ENCODE data around the gene LHX1.

The LHX1 gene

DNA sequence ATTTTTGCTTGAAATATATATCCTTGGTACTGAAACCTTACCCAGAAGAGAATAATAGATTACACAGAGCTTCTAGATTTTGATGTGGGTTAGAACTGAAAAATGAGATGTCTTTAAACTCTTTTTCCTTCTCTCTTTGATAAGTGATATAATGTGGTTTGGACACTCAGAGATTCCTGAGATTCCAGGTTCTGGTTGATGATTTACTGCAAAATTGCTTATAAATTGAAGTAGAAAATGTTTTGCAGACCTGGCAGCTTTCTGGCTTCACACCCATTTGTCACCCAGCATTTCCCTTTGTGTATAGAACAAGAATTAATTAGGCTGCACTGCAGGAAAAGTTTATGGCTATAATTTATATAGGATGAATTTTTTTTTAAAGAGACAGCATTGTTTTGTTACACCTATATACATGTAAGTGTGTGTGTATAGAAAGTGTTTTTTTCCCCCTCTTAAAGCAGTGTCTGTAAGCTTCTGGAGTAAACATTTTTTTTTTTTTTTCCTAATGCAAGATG is 35.0 kb downstream of the LHX1 start:
- no peak for DNase-seq (ENCODE audit: low read depth)

DNA sequence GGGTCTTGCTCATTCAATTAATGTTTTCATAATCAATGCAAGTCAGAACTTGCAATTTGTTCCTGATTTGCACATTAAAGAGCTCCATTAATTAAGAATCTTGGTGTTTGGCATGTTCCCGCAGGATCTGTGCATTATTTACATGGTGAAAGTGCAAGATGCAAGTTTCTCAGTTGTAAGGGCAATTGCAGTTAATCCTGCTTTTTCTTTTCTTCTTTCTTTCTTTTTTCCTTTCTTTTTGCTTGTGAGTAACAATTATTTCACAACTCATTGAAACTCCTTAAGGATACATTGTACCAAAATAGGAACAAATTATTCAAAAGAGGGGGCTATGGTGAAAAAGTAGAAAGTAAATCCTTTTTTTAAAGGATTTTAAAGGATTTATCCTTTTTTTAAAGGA is 35.6 kb downstream of the LHX1 start:
- DNase-seq (ENCODE audit: low read depth), result no peak

DNA sequence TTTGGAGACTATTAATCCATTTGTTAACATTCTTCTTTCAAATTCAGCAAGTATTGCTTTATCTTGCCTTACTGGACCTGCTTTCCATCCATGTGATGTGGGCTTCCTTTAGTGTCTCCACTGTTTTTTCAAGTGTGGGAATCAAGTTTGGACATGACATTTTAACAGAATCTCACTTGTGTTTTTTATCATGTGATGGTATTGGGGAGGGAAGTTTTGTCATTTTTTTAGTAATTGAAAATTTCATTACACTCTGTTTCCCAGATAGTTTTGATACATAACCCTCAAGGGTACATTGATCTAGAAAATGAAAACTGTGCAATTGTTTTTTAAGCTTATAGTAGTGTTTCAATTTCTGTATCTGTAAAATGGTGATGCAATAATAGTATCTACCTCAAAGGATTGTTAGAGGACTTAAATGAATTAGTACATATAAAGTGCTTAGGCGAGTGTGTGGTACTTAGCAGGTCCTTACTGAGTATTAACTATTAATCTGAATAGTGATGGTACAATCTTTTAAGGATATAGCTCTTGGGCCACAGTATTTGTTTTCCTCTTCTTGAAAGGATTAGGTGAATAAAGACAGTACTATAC is 38.7 kb downstream of the LHX1 start:
- no peak for DNase-seq (ENCODE audit: low read depth)

DNA sequence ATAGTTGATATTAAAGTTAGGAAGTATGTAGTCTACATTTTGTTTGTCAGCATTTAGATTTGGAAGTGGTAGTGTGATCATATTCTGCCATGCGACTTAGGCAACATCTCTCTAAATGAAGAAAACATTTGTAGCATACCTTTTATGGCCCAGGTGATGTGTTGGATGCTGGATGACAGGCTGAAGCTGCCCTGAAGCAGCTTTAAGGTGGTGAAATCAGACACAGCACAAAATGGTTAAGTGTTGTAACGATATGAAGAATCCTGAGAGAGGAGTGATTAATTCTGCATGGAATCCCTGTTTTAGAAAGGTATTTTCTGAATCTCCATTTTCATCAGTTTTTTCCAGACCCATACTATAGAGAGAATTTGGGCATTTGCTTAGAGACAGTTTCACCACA is 39.8 kb downstream of the LHX1 start:
- DNase-seq (ENCODE audit: low read depth), result no peak

DNA sequence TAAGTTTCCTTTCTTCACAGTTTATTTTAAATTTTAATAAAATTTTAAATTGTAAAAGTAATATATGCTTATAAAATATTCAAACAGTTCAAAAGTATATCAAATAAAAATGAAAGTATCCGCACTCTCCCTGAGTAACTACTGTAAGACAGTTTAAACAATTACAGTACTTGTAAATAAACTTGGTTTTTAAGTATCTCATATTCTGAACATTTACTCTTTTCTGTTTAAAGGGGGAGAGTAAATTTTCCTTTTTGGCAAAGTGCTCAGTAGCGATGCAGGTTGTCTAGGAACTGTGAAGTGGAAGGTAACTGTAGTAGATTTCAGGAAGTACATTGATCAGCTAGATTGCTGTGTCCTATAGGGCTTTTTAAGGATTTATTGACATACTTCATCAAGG is 40.3 kb downstream of the LHX1 start:
- no peak for DNase-seq (ENCODE audit: low read depth)

DNA sequence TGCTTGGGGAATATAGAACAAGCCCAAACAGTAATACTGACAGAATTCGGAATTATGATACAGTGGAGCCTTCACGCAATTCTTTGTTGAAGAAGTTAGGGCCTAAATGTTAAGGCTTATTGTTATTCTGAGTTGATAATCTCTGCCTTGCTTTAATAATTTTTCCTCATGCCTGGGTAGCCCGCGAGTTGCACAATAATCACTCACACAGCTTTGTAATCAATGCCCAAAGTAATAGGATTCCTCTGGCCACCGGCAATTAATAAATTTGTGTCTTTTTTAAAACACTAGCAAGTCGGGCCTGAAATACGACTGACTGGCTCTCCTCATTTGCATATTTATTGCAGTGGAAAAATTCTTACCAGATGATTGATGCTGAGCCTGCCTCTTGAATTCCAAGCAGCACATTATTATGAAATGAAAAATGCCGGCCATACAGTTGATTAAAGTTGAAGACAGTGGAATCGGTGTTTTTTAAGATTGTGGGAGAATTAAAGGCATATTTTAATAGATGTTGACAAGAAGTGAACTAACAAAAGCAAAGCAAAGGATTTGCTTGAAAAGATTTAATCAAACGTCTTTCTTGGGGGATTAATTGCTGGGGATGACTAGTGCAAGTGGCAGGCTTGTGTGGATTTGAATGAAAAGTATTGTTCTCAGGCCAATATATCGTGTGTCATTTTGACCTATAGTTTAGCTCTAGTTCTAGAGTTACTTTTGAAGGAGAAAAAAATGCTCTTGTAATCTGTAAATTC is 41.7 kb downstream of the LHX1 start:
- no peak for DNase-seq (ENCODE audit: low read depth)

DNA sequence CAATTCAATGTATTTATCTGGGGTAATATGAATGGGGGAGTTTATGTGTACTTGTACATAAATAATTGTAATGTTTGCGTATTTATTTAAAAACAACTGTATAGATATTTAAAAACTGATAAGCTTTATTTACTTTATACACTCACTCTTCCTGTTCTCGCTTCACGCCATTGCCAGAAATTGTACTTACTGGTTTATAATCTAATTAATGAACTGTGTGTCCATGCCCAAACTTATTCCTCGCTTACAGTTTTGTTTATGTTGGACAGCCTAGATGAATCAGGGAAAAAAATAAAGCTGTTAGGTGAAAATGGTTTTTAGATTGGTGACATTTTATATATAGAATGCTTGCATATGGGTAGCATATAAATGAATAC is 42.3 kb downstream of the LHX1 start:
- DNase-seq (ENCODE audit: low read depth), result no peak

DNA sequence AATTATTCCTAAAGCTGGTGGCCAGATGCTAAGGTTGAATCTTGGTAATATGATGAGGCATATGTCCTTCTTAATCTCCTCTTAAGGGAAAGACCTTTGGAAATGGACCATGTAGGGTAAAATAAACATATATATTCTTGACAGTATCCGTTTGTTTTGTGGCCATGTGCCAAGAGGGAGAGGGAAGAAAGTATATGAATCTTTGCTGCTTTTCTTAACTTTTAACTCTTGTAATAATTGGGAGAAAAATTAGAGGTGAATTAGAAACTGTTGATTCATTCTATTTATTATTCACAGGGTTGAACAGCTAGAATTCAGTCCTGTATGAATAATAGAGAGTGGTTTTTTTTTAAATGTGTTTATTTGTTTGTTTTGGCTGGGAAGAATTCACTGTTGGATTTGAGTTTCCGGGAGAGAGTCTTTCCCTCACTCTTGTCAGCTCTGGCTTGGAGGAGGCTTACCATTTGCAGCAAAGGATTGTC is 43.0 kb downstream of the LHX1 start:
- peak; percentile 20 for DNase-seq (ENCODE audit: low read depth)

DNA sequence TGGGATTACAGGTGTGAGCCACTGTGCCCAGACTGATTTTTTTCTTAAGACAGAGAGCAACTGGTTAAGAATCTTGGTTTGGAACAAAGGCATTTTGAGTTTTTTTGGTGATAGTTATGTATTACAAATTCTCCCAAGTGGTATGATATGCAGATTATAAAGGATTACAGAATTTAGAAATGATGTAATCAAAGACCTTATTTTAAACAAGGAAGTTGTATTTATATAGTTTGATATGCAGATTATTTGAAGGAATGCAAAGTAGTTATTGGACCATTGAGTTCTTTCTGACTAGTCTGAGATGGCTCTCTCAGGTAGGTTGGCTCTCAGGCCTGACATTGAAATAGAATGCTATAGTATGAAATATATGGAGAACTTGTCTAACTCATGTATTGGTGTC is 46.3 kb downstream of the LHX1 start:
- no peak for DNase-seq (ENCODE audit: low read depth)

DNA sequence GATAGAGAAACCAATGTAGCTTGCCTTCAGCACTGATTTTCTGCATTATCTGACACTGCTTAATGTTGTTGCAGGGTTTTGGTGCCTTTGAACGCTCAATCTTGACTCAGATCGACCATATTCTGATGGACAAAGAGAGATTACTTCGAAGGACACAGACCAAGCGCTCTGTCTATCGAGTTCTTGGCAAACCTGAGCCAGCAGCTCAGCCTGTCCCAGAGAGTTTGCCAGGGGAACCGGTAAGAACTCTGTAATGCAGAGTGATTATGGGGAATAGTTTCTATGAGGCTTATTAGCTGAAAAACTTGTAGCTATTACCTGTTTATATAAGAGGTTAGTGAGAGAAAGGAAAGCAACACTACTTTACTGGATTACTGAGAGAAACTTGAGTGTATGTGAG is 51.9 kb downstream of the LHX1 start:
- no peak for DNase-seq (ENCODE audit: low read depth)

DNA sequence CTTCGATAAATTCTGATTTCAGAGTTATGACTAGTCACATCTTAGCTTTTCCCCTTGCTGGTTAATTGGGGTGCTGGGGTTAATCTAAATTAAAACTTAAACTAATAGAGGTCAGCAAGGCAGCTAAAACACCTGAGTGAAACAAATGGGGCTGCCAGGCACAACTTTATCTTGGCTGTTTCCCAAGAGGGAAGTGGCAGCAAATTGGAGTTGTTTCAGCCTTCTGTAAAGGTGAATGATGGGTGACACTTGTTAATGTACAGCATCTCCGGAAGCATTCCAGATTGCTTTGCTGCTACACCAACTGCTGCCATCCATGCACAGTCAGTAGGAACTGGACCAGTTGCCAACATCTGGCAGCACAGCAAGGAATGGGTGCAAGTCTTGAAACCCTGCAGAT is 55.4 kb downstream of the LHX1 start:
- no peak for DNase-seq (ENCODE audit: low read depth)

DNA sequence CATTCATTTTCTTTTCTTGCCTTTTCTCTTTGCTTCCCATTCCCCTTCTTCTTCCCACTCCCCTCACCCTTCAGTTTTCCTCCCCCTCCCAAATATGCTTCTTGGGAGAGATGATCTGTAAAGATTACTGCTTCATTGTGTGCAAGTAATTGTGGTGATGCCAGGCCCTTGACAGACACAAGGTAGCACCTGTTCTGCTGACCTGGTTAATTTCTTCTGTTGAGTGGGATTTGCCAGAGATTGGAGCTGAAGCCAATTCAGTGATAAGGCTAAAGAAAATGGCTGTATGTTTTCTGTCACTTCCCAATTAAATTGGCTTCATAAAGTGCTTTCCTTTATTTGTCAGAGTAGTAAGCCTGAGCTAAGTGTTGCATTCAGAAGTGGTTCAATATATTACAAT is 56.0 kb downstream of the LHX1 start:
- DNase-seq (ENCODE audit: low read depth), result no peak
